Neutrophil (primary cell): ENCODE results near the gene ADAMTS17.

Experiments used
- H3K27ac ChIP-seq: fragments of 200-600 bp; sonication (generic); 2 replicates; pipeline ENCODE4 v1.5.1; 2016; ENCODE audit warnings: mild to moderate bottlenecking, moderate library complexity
- H3K27me3 ChIP-seq: fragments of 200-600 bp; sonication (generic); 2 replicates; pipeline ENCODE4 v1.6.0; 2016; ENCODE audit warnings: mild to moderate bottlenecking
- H3K36me3 ChIP-seq: fragments of 200-600 bp; sonication (generic); 2 replicates; pipeline ENCODE4 v1.5.1; 2017
- H3K4me1 ChIP-seq, 2 experiments: fragments of 200-600 bp in 1 of 2; sonication (generic) in 1 of 2; 1 replicate in 1 of 2; 2 replicates in 1 of 2; pipeline versions ENCODE4 v1.5.1 to v1.6.1; 2013 to 2016; ENCODE audit warnings: low read depth in 1 of 2, low read length in 1 of 2, mild to moderate bottlenecking in 1 of 2, moderate library complexity in 1 of 2; ENCODE audit not compliant: control insufficient read depth in 1 of 2, insufficient read depth in 1 of 2
- H3K4me3 ChIP-seq, 2 experiments: fragments of 200-600 bp in 1 of 2; sonication (generic) in 1 of 2; 1 replicate in 1 of 2; 2 replicates in 1 of 2; pipeline ENCODE4 v1.5.1; 2013 to 2016; ENCODE audit warnings: low read depth in 1 of 2, low read length in 1 of 2, mild to moderate bottlenecking in 1 of 2, moderate library complexity in 1 of 2
- H3K9me3 ChIP-seq: fragments of 200-600 bp; sonication (generic); 2 replicates; pipeline ENCODE4 v1.5.1; 2016
- CTCF ChIP-seq: fragments of 200-600 bp; sonication (generic); IDR thresholded peaks from 2 replicates; pipeline ENCODE4 v1.5.1; 2016; ENCODE audit warnings: antibody characterized with exemption

Gene ADAMTS17

GRCh38 chr15:100152463-100152862, 189.3 kb downstream of the ADAMTS17 start:
- Histone ChIP-seq H3K27ac (no peak overlapping the region), H3K9me3 (no peaks in the 10 kb centered on the region), H3K4me3 (no peak overlapping the region), H3K4me1 (no peaks in the 10 kb centered on the region), H3K27me3 (no peaks in the 10 kb centered on the region), H3K36me3 (no peaks in the 10 kb centered on the region)
- no peak for TF ChIP-seq CTCF

GRCh38 chr15:100150906-100151305, 190.9 kb downstream of the ADAMTS17 start:
- Histone ChIP-seq H3K4me3 (no peak overlapping the region), H3K27me3 (no peaks in the 10 kb centered on the region), H3K36me3 (no peaks in the 10 kb centered on the region), H3K4me1 (no peaks in the 10 kb centered on the region), H3K9me3 (no peaks in the 10 kb centered on the region), H3K27ac (no peak overlapping the region)
- no peak for TF ChIP-seq CTCF

GRCh38 chr15:100147828-100148227, 193.9 kb downstream of the ADAMTS17 start:
- no peaks in the 10 kb centered on the region for H3K4me1 ChIP-seq
- no peak overlapping the region for H3K4me3 ChIP-seq
- H3K9me3 ChIP-seq: no peaks in the 10 kb centered on the region
- TF ChIP-seq CTCF: no peak
- no peak overlapping the region for H3K27ac ChIP-seq
- H3K27me3 ChIP-seq: no peaks in the 10 kb centered on the region
- H3K36me3 ChIP-seq: no peaks in the 10 kb centered on the region

- no peaks in the 10 kb centered on the region for H3K9me3 ChIP-seq
- H3K27ac ChIP-seq: no peak overlapping the region
- TF ChIP-seq CTCF: no peak
- H3K27me3 ChIP-seq: no peaks in the 10 kb centered on the region
- no peak overlapping the region for H3K4me3 ChIP-seq
- no peaks in the 10 kb centered on the region for H3K36me3 ChIP-seq
- H3K4me1 ChIP-seq: no peaks in the 10 kb centered on the region
Measured at GRCh38 chr15:100143378-100143777, 198.4 kb downstream of the ADAMTS17 start.

GRCh38 chr15:100141311-100142001, 200.3 kb downstream of the ADAMTS17 start:
- Histone ChIP-seq H3K27ac (no peak overlapping the region), H3K4me1 (no peaks in the 10 kb centered on the region), H3K36me3 (no peaks in the 10 kb centered on the region), H3K27me3 (no peaks in the 10 kb centered on the region), H3K9me3 (no peaks in the 10 kb centered on the region), H3K4me3 (no peak overlapping the region)
- TF ChIP-seq CTCF: no peak
